ENCODE measurements around the gene CAMK2B.

Gene CAMK2B

DNA sequence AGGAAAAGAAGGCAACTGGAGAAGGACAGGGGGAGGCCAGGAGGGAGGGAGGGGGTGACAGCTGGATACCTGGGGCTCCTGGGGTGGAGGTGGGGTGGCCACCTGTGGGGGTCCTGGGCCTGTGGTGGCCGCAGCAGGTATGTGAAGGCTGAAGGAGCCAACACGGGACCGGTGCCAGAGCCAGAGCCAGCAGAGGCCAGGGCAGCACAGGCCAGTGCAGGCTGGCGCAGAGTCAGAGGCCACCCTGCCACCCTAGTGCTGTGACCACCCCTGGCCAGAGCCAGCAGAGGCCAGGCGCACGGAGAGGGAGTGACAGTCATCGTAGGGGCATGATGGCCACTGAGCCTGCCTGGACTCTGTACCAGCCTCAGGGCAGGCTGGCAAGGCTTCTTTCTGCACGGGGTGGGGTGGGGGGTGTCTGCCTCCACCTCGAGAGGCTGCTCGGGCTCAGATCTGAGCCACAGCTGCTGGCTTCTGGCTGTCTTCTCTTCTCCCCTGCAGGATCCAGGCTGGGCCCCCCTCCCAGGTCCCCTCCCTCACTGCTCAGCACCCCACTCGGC, 95.8 kb downstream of the CAMK2B start:
- H3K27me3 Mint-ChIP-seq = peaks cover 6% of the 10 kb centered on the region
- H3K9me3 Mint-ChIP-seq = no peaks in the 10 kb centered on the region
- H3K4me3 Mint-ChIP-seq = no peak overlapping the region
- H3K36me3 Mint-ChIP-seq (ENCODE audit: low read depth) = no peaks in the 10 kb centered on the region
- no peaks in the 10 kb centered on the region for H3K4me1 Mint-ChIP-seq (ENCODE audit: low read depth)
- H3K27ac Mint-ChIP-seq = no peak overlapping the region
- intact Hi-C loops (cut with micrococcal nuclease) = no loop called here

DNA sequence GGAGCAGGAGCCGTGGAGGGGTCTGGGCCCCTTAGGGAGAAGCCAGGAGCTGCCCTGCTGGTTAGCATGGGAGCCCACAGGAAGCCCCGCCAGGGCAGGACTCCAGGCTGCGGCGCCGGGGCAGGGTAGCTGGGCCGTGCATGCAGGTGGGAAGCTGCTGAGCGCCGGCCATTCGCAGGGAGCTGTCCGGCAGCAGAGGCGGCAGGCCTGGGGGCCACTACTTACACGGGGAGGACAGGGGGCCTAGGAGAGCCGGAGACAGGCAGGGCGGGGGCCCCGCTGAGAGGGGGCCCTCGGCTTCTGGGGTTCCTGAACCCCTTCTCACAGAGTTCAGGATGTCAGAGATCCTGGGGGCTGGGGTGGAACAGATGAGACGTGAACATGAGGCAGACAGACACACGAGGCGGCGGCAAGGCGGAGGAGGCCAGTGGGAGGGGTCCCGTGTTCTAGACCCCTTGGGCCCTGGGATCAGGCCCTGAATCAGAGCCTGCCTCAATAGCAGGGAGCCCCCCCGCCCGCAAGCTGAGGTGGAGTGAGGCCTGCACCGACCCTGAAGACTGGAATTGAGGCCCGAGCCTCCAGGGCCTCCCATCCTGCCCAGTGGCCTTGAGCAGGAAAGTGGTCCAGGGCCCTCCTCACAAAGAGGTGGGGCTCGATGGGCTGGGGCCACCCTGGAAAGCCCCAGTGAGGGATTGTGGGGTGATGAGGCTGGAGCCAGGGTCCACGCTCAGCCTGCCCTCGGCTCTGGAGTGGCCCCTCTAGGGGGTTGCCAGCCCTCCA, 96.6 kb downstream of the CAMK2B start:
- Mint-ChIP-seq H3K27me3 (peaks cover 6% of the 10 kb centered on the region), H3K9me3 (no peaks in the 10 kb centered on the region), H3K4me1 (ENCODE audit: low read depth) (no peaks in the 10 kb centered on the region), H3K27ac (no peak overlapping the region), H3K4me3 (no peak overlapping the region), H3K36me3 (ENCODE audit: low read depth) (no peaks in the 10 kb centered on the region)
- intact Hi-C loops (cut with micrococcal nuclease) = no loop called here

DNA sequence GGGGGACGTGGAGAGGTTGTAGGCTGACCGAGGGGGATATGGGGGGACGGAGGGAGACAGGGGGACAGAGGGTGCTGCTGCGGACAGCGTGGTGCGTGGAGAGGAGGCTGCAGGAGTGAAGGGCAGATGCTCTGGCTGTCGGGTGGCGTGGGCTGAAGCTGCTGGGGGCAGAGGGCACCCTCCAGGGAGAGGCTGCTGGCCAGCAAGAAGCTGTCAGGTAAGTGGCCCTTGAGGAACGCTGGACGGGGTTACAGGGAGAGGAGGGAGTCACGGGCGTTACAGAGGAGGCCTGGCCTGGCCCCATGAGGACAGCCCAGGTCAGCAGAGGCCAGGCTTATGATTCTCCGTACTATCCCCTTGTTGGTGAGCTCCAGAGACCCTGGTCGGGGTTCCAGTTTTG, 97.5 kb downstream of the CAMK2B start:
- Mint-ChIP-seq H3K4me3 (no peak overlapping the region), H3K4me1 (ENCODE audit: low read depth) (no peaks in the 10 kb centered on the region), H3K27ac (no peak overlapping the region), H3K9me3 (no peaks in the 10 kb centered on the region), H3K36me3 (ENCODE audit: low read depth) (no peaks in the 10 kb centered on the region), H3K27me3 (peaks cover 6% of the 10 kb centered on the region)
- intact Hi-C loops (cut with micrococcal nuclease) = no loop called here

DNA sequence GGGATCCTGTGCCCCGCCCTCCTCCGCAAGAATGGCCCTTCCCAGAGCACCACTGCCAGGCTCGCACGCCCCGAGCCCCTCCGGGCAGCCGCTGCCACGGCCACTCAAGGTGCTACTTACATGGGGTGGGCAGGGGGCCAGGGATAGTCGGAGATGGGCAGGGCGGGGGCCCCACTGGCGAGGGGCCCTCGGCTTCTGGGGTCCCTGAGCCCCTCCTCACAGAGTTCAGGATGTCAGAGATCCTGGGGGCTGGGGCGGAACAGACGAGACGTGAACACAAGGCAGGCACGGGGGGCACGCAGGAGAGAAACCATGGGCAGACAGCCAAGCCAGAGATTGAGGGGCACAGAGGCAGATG, 99.0 kb downstream of the CAMK2B start:
- H3K4me1 Mint-ChIP-seq (ENCODE audit: low read depth) = no peaks in the 10 kb centered on the region
- H3K27me3 Mint-ChIP-seq = peaks cover 6% of the 10 kb centered on the region
- intact Hi-C loops (cut with micrococcal nuclease) = no loop called here
- H3K27ac Mint-ChIP-seq = no peak overlapping the region
- H3K36me3 Mint-ChIP-seq (ENCODE audit: low read depth) = no peaks in the 10 kb centered on the region
- H3K4me3 Mint-ChIP-seq = no peak overlapping the region
- H3K9me3 Mint-ChIP-seq = no peaks in the 10 kb centered on the region

DNA sequence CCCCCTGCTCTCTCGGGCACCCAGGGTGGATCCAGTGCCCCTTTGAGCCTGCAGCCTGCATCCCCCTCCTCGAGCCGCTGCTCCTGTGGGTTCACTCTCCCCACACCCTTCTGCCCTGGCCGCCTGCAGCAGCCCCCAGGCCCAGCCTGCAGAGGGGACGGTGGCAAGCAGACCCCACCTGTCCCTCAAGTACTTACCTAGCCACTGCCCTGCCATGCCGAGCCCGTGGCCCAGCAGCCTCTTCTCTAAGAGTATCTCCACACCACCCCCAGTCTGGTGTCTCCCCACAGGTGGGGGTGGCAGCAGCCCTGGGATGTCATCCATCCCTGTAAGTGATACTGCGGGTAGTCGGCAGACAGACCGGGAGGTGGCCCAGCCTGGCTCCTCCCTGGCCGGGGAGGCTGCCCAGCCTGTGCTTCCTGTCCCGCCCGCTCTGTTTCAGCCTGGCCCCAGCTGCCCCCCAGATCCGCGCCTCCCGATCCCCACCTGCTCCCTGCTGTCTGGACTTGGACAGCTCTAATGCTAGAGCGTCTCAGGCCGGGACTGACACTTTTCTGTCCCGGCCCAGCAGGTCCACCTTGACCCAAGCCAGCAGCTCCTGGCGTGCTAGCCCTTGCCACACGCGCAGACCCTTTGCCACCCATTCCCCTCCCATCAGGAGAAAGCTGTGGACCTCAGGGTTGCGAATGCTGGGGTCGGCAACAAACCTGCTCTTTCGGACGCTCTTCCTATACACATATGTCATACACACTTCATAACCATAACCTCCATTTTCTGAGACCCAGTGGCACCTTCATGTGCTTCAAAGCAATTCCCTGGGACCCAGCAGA, 99.6 kb downstream of the CAMK2B start:
- H3K4me3 Mint-ChIP-seq = no peak overlapping the region
- H3K9me3 Mint-ChIP-seq = no peaks in the 10 kb centered on the region
- no peak overlapping the region for H3K27ac Mint-ChIP-seq
- no peaks in the 10 kb centered on the region for H3K36me3 Mint-ChIP-seq (ENCODE audit: low read depth)
- peaks cover 6% of the 10 kb centered on the region for H3K27me3 Mint-ChIP-seq
- H3K4me1 Mint-ChIP-seq (ENCODE audit: low read depth) = no peaks in the 10 kb centered on the region
- intact Hi-C loops (cut with micrococcal nuclease) = no loop called here

DNA sequence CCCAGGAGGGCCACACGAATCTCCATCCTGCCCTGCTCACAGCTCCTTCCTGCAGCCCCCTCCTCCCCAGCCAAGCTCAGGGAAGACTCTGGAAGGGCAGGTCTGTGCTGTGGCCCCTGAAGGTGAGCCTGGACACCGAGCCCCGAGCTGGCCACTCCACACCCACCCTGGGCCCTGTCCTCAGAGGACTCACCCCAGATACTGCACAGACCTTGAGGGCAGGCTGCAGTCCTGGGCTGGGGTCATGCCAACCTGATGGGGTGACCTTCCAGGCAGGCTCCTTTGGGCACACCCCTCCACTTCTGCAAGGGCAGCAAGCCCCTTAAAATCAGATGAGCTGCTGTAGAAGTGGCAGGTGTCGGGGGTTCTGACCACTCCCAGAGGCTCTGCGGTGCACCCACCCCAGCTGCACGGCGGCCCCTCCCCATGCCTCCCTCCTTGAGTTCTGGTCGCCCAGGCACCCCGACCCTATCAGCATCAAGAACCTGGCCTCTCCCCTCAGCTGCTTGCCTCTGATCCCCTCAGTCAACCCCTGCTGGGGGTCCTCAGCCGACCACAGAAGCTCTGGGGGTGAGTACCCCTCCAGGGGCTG, 100.3 kb downstream of the CAMK2B start:
- H3K36me3 Mint-ChIP-seq (ENCODE audit: low read depth) = no peaks in the 10 kb centered on the region
- intact Hi-C loops (cut with micrococcal nuclease) = no loop called here
- no peak overlapping the region for H3K4me3 Mint-ChIP-seq
- no peak overlapping the region for H3K27ac Mint-ChIP-seq
- H3K9me3 Mint-ChIP-seq = no peaks in the 10 kb centered on the region
- peaks cover 6% of the 10 kb centered on the region for H3K27me3 Mint-ChIP-seq
- H3K4me1 Mint-ChIP-seq (ENCODE audit: low read depth) = no peaks in the 10 kb centered on the region

DNA sequence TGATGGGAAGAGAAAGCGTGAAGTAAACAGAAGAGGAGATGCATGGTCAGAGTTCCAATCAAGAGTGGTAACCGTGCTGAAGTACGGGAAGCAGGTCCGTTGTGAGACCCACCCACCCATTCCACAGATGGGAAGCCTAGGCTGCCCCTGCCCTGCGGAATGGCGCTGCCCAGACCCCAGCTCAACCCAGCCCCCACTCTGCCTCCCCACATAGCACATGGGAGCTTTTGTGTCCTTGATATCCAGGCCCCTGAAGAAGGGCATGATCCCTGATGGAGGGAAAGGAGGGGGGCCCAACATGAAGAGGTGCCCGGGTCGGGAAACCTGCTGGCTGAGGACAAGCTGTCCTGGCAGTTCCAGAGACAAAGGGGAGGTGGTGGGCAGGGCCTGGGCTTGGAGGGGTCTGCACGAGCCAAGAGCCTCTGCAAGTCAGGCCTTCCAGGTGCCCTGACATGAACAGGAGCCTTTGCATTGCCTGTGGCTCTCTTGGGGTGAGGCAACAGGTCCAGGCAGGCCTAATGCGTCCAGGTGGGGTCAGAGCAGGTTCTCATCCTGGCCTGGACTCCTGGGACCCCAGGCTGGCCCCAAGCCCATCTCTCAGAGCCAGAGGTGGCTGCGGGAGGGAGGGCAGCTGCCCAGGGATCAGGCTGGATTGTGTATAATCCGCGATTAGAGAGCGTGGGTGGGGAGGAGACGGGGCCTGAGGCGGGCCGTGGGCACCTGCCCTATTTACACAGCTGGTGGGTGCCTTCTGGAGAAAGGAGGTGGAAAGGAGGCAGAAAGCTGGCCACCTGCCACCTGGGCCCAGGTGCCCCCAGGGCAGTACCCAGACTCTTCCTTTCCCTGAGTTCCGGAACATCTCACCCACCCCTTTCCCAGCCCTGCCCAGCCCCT, 101.1 kb downstream of the CAMK2B start:
- no peaks in the 10 kb centered on the region for H3K36me3 Mint-ChIP-seq (ENCODE audit: low read depth)
- no peak overlapping the region for H3K27ac Mint-ChIP-seq
- intact Hi-C loops (cut with micrococcal nuclease) = no loop called here

GRCh38 chr7:44223362-44224079, 101.9 kb downstream of the CAMK2B start:
- Mint-ChIP-seq H3K27ac (no peak overlapping the region), H3K9me3 (no peaks in the 10 kb centered on the region), H3K36me3 (ENCODE audit: low read depth) (no peaks in the 10 kb centered on the region), H3K4me1 (ENCODE audit: low read depth) (no peaks in the 10 kb centered on the region), H3K27me3 (peaks cover 6% of the 10 kb centered on the region), H3K4me3 (no peak overlapping the region)
- intact Hi-C loops (cut with micrococcal nuclease) = no loop called here

More for the DNA sequence above, 101.1 kb downstream of the CAMK2B start:
- peaks cover 6% of the 10 kb centered on the region for H3K27me3 Mint-ChIP-seq
- H3K9me3 Mint-ChIP-seq = no peaks in the 10 kb centered on the region
- no peak overlapping the region for H3K4me3 Mint-ChIP-seq
- H3K4me1 Mint-ChIP-seq (ENCODE audit: low read depth) = no peaks in the 10 kb centered on the region

DNA sequence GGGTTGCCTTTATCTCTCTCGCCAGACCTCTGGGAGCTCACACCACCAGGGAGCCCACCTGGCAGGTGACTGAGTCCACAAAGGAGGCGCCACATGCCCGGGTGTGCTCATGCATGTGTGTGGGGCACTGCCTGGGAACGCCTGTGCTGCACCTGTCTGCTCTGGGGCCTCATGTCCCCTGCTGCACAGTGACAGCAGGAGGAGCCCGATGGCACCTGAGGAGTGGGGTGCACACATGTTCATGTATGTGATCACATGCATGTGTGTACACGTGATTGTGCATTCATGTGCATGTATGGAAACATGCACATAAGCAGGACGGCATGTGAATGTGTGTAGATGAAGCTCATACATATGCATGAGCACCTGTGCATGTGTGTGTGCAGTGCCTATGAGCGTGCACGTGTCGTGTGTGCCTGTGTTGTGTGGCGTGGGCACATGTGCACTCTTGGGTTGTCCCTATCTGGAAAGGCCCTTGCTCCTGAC, 102.6 kb downstream of the CAMK2B start:
- peaks cover 6% of the 10 kb centered on the region for H3K27me3 Mint-ChIP-seq
- no peak overlapping the region for H3K4me3 Mint-ChIP-seq
- intact Hi-C loops (cut with micrococcal nuclease) = no loop called here
- no peaks in the 10 kb centered on the region for H3K36me3 Mint-ChIP-seq (ENCODE audit: low read depth)
- H3K9me3 Mint-ChIP-seq = no peaks in the 10 kb centered on the region
- H3K4me1 Mint-ChIP-seq (ENCODE audit: low read depth) = no peaks in the 10 kb centered on the region
- no peak overlapping the region for H3K27ac Mint-ChIP-seq

- Mint-ChIP-seq H3K4me3 (no peak overlapping the region), H3K27me3 (peaks cover 6% of the 10 kb centered on the region), H3K4me1 (ENCODE audit: low read depth) (no peaks in the 10 kb centered on the region), H3K27ac (no peak overlapping the region), H3K9me3 (no peaks in the 10 kb centered on the region), H3K36me3 (ENCODE audit: low read depth) (no peaks in the 10 kb centered on the region)
- intact Hi-C loops (cut with micrococcal nuclease) = no loop called here
Observed at GRCh38 chr7:44222074-44222473, 103.3 kb downstream of the CAMK2B start.

GRCh38 chr7:44221231-44221791, 104.1 kb downstream of the CAMK2B start:
- Mint-ChIP-seq H3K36me3 (ENCODE audit: low read depth) (no peaks in the 10 kb centered on the region), H3K27me3 (peaks cover 4% of the 10 kb centered on the region), H3K4me3 (no peak overlapping the region), H3K9me3 (no peaks in the 10 kb centered on the region), H3K4me1 (ENCODE audit: low read depth) (no peaks in the 10 kb centered on the region), H3K27ac (no peak overlapping the region)
- intact Hi-C loops (cut with micrococcal nuclease) = no loop called here

GRCh38 chr7:44220358-44221112, 104.9 kb downstream of the CAMK2B start:
- Mint-ChIP-seq H3K27me3 (no peaks in the 10 kb centered on the region), H3K27ac (no peak overlapping the region), H3K9me3 (no peaks in the 10 kb centered on the region), H3K4me1 (ENCODE audit: low read depth) (no peaks in the 10 kb centered on the region), H3K36me3 (ENCODE audit: low read depth) (no peaks in the 10 kb centered on the region), H3K4me3 (no peak overlapping the region)
- intact Hi-C loops (cut with micrococcal nuclease) = no loop called here

Data from dendritic cell treated with granulocyte-macrophage colony-stimulating factor and Interleukin-4, amounts not matched to agents 40 ng/mL and 50 ng/mL, for 4 days (primary cell).